ENCODE data around the gene DMRT2. TPM values are rescaled to one million over a fixed set of nuclear protein-coding genes. Genes with fewer than 3 reads are reported as not detected.

Gene DMRT2
- total and polyA plus RNA-seq, 11 donors = 0.11 to 0.72 (median 0.32) TPM; not detected in 5

DNA sequence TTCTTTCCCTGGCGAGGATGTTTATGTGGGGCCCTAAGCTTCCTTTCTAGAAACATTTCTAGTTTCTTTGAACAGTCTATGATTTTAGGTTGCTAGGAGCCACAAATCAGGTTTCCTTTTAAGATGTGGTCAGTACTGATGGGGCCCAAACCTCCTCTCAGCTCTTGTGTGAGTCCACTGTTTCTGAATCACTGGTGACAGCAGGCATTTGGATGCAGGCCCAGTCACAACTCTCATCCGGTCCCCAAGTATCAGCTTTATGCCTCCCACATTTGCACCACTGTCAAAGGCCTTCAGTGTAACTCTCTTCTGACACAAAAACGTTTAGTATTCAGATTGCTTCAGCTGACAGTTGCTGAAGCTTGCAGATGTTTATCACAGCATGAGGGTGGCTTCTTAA, 7.8 kb downstream of the DMRT2 start:
- WGBS, 4 donors = 34 to 50% (median 42%) methylated on average over 3 of the region's 3 CpGs
- Histone ChIP-seq H3K4me3 (no peak overlapping the region), H3K36me3 (no peaks in the 10 kb centered on the region), H3K27ac (no peak overlapping the region), H3K9me3 (no peaks in the 10 kb centered on the region), H3K4me1 (peaks cover 0 to 1% (median 0%) of the 10 kb centered on the region in 12 donors), H3K27me3 (peaks cover 13 to 89% (median 39%) of the 10 kb centered on the region in 9 donors)
- intact Hi-C loops (cut with DNase I) = no loop called here
- DNase-seq (no peak), ATAC-seq (no peak)
- no peak for TF ChIP-seq POLR2A (IDR thresholded peaks at IDR 0.05)
- TF ChIP-seq, protein P1, sequence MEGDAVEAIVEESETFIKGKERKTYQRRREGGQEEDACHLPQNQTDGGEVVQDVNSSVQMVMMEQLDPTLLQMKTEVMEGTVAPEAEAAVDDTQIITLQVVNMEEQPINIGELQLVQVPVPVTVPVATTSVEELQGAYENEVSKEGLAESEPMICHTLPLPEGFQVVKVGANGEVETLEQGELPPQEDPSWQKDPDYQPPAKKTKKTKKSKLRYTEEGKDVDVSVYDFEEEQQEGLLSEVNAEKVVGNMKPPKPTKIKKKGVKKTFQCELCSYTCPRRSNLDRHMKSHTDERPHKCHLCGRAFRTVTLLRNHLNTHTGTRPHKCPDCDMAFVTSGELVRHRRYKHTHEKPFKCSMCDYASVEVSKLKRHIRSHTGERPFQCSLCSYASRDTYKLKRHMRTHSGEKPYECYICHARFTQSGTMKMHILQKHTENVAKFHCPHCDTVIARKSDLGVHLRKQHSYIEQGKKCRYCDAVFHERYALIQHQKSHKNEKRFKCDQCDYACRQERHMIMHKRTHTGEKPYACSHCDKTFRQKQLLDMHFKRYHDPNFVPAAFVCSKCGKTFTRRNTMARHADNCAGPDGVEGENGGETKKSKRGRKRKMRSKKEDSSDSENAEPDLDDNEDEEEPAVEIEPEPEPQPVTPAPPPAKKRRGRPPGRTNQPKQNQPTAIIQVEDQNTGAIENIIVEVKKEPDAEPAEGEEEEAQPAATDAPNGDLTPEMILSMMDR (IDR thresholded peaks at IDR 0.05) = no peak

DNA sequence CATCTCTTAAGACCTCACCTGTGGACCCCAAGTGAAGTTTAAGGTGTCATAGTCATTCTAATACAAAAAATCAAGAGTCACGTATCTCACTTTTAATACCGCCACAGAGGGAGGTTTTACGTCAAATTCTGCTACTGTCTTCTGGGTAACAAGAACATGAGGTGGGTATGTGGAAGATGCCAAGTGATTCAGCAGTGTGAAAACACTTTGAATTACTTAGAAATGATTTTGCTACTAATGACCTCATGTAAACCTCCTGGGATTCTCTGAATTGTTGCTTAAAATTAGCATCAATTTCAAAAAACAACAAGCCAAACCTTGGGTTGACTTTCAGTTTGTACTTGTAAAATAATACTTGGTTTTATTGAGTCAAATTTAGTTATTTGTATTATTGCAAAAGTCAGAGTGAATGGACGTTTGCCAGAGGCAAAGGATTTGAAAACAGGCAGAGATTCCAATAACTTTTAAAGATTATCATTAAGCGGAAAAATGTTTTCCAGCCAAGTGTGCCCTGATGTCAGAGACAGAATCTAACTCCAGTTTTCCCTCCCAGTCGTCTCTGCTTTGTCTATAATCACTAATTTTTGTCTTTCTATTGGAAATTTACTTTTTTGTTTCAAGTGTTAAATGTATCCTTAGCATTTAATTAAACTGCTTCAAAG, 8.8 kb downstream of the DMRT2 start:
- Histone ChIP-seq H3K27me3 (peaks cover 8 to 79% (median 29%) of the 10 kb centered on the region in 9 donors), H3K36me3 (no peaks in the 10 kb centered on the region), H3K9me3 (no peaks in the 10 kb centered on the region), H3K4me1 (no peaks in the 10 kb centered on the region), H3K4me3 (no peak overlapping the region), H3K27ac (no peak overlapping the region)
- 70 to 77% (median 72%) methylated on average over 6 of the region's 6 CpGs for WGBS, 4 donors
- DNase-seq (no peak), ATAC-seq (no peak)
- intact Hi-C loops (cut with DNase I) = no loop called here
- no peak for TF ChIP-seq POLR2A (IDR thresholded peaks at IDR 0.05)
- TF ChIP-seq, protein P1 (IDR thresholded peaks at IDR 0.05) = no peak

DNA sequence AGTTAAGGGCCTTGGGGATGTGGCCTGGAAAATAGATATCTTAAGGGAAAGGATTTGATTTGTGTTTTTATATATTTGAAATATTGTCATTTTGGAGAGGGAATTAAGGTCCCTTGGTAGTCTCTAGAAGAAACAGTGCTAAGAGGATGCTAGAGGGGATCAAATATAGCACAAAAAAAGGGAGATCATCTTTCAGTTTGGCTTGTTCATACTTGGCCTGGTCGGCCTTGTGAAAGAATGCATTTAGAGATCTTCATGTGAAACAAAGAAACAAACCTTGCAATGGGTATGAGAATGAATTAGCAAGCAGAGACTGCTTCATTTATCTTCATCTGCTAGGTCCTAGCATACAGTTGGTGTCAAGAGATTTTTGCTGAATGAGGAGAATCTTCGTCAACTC, 15.0 kb downstream of the DMRT2 start:
- Histone ChIP-seq H3K27ac (no peak overlapping the region), H3K36me3 (no peaks in the 10 kb centered on the region), H3K9me3 (peaks cover 0 to 11% (median 0%) of the 10 kb centered on the region in 12 donors), H3K4me3 (no peak overlapping the region), H3K4me1 (no peaks in the 10 kb centered on the region), H3K27me3 (peaks cover 0 to 25% (median 0%) of the 10 kb centered on the region in 9 donors)
- DNase-seq (no peak), ATAC-seq (no peak)
- TF ChIP-seq, protein P1 (IDR thresholded peaks at IDR 0.05) = no peak
- WGBS, 4 donors = 75 to 84% (median 78%) methylated on average over 2 of the region's 2 CpGs
- intact Hi-C loops (cut with DNase I) = no loop called here

DNA sequence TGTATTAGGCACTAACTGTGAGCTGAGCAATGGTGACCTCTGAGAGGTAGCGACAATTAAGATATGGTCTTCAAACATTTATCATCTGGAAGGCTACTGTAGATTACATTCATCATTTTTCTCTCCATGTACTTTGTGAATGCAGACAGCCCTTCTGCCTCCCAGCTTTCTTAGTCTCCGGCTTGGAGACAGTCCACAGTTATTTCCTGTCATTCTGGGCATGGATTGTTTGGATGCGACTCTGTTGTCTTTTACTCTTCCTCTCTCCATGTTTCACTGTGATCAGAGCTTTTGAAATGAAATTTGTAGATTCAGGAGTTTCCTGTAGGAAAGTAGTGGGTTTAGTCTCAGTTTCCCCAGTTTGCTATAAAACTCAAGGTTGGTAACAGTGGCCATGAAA, 20.5 kb downstream of the DMRT2 start:
- Histone ChIP-seq H3K4me1 (no peaks in the 10 kb centered on the region), H3K36me3 (no peaks in the 10 kb centered on the region), H3K27me3 (peaks cover 0 to 4% (median 0%) of the 10 kb centered on the region in 9 donors), H3K9me3 (peaks cover 0 to 11% (median 0%) of the 10 kb centered on the region in 12 donors), H3K4me3 (no peak overlapping the region), H3K27ac (no peak overlapping the region)
- intact Hi-C loops (cut with DNase I) = no loop called here
- 40 to 54% (median 45%) methylated on average over 3 of the region's 3 CpGs for whole genome bisulfite sequencing, 4 donors
- DNase-seq (no peak), ATAC-seq (no peak)
- TF ChIP-seq, protein P1 (IDR thresholded peaks at IDR 0.05) = no peak
- TF ChIP-seq POLR2A (IDR thresholded peaks at IDR 0.05) = no peak

Measured in heart left ventricle (tissue), 16 donors.